OCI-M2 (cell line): Measurements from ENCODE around the gene YY1AP1.
"Not testable (repeated sequence)": the region's sequence is repeated elsewhere in the genome, so short reads cannot be mapped to it uniquely, and the experiment has no call there.

ENCODE experiments used
- DNase-seq: peaks from one replicate; lab custom pipeline; 2025; ENCODE audit not compliant: unreplicated experiment; lab: John Stamatoyannopoulos, UW

YY1AP1 gene

GRCh38 chr1:155648207-155649147, 40.1 kb downstream of the YY1AP1 start:
- DNase-seq = no peak

- no peak for DNase-seq
Observed at GRCh38 chr1:155646307-155646706, 42.3 kb downstream of the YY1AP1 start.

- no peak for DNase-seq
Observed at GRCh38 chr1:155645648-155646047, 42.9 kb downstream of the YY1AP1 start.

GRCh38 chr1:155645034-155645598, 43.5 kb downstream of the YY1AP1 start:
- no peak for DNase-seq

GRCh38 chr1:155643230-155643629, 45.3 kb downstream of the YY1AP1 start:
- DNase-seq = no peak

- not testable (repeated sequence) for DNase-seq
Observed at GRCh38 chr1:155642559-155643180, 45.9 kb downstream of the YY1AP1 start.

GRCh38 chr1:155640367-155640766, 48.2 kb downstream of the YY1AP1 start:
- no peak for DNase-seq

GRCh38 chr1:155636397-155637153, 52.0 kb downstream of the YY1AP1 start:
- no peak for DNase-seq

- not testable (repeated sequence) for DNase-seq
Observed at GRCh38 chr1:155626428-155626827, 62.1 kb downstream of the YY1AP1 start.

GRCh38 chr1:155623357-155623756, 65.2 kb downstream of the YY1AP1 start:
- no peak for DNase-seq

- DNase-seq = no peak
Observed at GRCh38 chr1:155622191-155622590, 66.4 kb downstream of the YY1AP1 start.

GRCh38 chr1:155613226-155613625, 75.3 kb downstream of the YY1AP1 start:
- DNase-seq = not testable (repeated sequence)

GRCh38 chr1:155610257-155610647, 78.3 kb downstream of the YY1AP1 start:
- not testable (repeated sequence) for DNase-seq

- DNase-seq = peak; percentile 58
Observed at GRCh38 chr1:155609515-155610256, 78.9 kb downstream of the YY1AP1 start, which contains the start of gene MSTO1. Gene MSTO1, plus strand, starts transcription at chr1:155610218. Its CDS starts 31 bp downstream, at chr1:155610249.
